Measurements from ENCODE around the gene TPPP.

- TF ChIP-seq CTCF (IDR thresholded peaks at IDR 0.05; ENCODE audit: low read depth, low read length) (no peak), EZH2phosphoT487 (IDR thresholded peaks at IDR 0.05; ENCODE audit: low read depth) (no peak)
These were observed 18.5 kb downstream of the TPPP start for GRCh38 chr5:674630-675011.

Measured in OCI-LY3 (cell line).